Activated CD4-positive, alpha-beta T cell treated with anti-CD3 and anti-CD28 coated beads for 24 hours (primary cell): ENCODE data around the gene RUNX1.
A peak's percentile ranks its signal among the peaks of the same experiment; 100 is the strongest.

Source experiments
- DNase-seq, 2 donors: peaks; one replicate each; pipeline ENCODE4 v3.0.0-alpha.2; 2020; ENCODE audit warnings: low read depth in 2 of 2

Gene RUNX1

DNA sequence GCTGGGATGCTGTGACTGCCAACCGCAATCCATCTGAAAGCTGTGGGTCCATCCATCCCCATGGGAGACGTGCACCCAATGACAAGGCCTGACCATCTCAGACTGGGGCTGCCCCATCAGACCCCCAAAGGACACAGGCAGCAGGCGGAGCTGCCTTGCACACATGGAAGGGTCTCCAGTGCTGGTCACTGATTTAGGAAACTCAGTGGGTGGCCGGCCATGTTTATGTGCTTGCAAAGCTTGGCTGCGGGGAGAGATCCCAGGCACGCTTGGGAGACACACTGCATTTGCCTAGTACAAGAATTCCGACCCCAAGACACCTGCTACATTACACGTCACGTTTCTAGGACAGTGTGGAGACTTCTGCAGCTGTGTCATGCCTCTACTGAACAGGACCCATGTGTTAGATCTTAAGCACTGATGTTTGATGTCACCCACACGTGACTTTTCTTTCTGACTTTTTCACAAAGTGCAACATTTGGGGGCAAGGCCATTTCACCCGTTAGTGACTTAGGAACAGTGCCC, 198.9 kb downstream of the RUNX1 start:
- DNase-seq = no peak

DNA sequence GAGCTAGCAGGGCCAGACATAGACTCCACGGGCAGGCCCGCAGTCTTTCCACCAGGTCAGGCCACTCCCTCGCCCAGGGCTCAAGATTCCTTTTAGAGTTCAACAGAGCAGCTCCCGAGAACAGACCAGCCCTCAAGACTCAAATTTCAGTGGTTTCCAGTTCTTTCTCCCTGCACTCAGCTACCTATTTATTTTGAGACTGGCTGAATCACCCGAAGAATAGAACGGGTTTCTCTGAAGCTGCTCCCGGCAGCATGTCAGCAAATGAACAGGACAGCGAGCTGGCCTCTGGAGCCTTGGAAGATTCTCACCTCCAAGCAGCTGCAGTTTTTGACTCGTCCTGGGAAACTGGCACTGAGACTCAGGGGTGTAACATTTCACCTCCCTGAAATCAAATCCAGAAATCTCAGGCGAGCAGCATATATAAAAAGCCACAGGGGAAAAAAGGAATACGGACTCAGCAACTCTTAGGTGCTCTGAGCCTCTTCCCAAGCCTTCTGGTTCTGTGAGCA, 202.4 kb downstream of the RUNX1 start:
- DNase-seq = no peak

DNA sequence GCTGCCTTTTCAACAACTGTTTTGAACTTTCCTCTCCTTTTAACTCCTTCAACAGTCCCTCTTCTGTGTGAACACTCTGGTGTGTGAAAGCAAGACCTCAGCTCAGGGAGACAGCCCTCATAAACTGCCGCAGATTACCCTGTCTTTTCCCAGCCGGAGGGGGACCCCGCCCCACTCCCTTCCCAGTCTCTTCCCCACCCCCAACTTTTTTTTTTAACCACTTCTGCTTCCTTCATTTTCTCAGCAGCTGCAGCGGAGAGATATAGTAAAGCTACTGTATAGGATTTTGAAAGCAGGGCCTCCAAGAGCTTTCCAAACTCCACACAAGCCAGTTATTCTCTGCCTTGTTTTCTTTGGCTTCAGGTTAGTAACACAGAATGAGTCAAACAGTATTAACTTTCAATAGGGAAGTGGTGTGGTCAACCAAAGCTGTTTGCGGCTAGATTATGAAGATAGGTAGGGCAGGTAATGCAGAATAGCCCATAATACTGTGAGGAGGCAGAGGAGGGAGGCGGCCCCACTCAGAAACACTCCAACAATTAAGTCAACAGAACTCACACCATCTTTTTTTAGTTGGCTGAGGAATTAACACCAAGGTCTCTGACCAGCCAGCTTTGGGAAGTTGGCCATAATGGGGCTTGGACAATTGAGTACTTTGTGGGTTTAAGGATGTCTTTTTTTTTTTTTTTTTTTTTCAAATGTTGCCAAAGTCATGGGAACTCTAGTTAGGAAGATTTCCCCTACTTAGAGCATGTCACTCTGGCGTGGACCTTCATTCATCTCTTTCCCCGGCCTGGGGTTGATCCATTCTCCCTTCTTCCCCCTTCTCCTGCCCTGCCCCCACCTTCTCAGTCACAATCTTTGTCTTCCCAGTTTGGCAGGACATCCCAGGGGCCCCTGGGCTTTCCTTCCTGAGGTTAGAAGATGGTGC, 203.3 kb downstream of the RUNX1 start:
- peak in 1 of 2 donors; percentile 15 for DNase-seq

DNA sequence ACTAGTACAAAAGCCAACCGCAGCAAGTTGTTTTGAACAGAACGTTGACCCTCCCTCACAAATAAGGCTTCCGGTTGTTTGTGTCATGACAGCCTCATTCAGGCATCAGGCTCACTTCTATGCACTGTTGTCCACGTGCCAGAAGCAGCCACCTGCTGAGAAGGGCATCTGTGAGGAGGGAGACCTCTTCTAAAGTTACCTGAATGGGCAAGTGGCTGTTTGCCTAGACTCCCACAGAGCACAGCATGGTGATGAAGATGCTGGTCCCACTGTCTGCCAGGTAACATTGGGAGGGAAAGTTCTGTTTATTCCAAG, 204.2 kb downstream of the RUNX1 start:
- DNase-seq = no peak

DNA sequence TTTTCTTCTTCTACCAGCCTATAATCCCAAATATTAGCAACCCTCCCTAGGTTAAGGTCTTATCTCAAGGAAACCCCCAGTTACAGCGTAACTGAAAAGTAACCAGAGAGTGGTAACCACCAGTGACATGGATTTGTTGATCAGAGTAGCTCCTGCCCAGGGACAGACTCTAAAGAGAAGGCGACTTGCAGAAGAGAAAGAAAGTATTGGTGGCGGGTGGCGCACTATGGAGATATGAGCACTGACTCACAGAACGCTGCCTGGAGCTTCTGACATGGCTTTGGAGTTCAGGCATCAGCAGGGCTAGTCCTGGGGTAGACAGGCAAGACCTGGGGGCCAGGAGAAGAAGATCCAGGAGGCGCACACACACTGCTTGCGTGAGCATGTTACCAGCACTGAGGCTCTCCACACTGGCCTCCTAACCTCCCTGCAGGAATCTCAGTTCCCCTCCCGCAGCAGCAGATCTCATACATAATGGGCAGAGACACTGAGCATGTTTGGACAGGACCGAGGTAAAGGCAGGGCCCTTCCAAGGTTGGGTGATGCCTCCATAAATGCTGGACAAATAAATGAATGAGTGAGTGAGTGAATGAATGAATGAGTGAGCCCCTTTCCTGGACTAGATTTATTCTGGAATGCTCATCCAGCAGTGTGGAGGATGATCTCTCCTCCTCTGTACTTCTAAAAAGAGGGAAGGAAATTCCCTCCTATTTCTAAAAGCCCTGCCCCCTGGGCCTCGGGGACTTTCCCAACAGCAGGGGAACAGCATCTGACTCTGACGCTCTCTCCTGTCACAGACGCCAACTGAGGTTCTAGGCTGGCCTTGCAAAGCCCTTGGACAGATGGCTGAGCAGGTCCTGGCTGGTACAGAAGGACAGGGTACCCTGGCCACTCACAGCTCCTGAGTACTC, 204.8 kb downstream of the RUNX1 start:
- no peak for DNase-seq

DNA sequence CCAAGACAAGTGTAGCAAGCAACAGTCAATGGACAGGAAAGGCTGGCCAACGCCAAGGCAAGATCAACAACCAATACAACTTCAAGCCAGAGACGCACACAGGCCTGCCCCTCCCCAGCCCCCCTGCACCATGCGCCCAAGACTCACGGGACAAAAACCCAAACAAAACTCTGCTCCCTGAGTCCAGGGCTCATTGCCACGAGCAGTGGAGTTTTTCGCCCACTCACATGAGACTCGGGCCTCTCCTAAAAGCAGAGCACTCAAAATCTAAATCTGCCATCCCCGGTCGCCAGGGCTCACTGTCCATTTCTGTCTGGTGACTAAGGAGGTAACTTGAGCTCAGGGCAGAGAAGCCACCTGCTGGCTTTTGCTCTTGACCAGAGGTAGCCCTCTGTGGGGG, 205.5 kb downstream of the RUNX1 start:
- DNase-seq = no peak

DNA sequence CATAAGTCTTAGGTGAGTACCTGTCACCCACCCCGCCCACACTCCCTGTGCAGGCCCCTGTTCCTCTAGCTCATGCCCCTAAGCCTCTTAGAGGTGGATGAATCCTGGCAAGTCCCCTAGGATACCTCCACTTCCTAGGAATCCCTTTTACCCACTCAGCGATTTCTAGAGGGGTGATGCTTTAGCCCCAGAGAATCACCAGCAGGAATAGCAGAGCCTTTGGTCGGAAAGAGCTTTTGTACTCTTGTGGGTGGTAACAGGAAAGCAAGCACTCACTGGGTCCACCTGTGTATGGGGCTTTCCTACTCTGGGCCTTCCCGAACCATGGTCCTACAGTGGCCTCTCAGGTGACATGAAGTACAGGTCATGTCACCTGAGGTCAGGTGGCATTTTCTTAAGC, 207.9 kb downstream of the RUNX1 start:
- DNase-seq = no peak

DNA sequence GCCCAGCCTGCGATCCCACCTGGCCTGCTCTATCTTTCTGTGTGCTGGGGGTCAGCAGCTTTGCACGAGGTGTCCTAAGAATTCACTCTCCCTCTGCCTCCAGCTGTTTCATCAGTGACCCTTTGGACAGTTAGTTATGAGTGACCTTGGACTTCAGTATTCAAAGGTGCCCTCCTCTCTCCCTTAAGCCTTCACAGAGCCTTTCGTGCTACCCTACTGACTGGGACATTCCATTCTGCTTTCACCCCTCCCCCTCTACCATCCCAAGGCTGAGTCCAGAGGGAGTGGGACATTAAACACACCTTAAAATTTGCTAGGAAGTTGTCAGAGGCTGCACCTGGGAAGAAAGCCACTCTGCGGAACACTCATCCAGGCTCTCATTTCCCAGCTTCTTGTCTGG, 208.4 kb downstream of the RUNX1 start:
- no peak for DNase-seq

DNA sequence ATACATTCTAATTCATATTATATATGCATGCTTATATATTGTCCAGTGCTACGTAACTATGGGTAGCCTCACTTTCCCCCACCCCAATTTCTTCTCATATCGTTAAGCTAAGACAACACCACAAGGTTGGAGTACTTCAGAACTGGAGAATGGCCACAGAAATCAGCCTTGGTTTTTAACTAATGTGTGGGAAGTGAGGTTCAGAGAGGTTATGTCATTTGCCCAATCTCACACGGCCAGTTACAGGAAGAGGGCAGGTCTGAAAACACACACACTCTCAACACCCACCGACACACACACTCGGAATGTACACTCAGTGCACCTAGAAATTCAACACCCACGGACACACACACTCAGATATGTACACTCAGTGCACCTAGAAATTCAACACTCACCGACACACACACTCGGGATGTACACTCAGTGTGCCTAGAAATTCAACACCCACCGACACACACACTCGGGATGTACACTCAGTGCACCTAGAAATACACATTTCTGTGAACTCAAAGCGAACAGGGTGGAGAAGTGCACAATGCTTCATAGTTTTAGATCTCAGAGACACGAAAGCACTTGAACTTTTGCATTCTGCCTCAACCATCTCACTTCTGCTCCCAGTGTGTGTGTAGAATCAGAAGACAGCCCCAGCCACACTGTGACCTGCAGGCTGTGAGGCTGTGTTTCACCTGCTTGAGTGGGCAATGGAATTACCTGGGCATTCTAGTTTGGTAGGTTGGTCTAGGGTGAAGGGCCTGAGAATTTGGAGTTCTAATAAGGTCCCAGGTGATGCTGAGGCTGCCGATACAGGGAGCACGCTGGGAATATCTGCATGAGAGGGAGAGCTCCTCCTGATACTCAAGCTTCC, 209.9 kb downstream of the RUNX1 start:
- no peak for DNase-seq

DNA sequence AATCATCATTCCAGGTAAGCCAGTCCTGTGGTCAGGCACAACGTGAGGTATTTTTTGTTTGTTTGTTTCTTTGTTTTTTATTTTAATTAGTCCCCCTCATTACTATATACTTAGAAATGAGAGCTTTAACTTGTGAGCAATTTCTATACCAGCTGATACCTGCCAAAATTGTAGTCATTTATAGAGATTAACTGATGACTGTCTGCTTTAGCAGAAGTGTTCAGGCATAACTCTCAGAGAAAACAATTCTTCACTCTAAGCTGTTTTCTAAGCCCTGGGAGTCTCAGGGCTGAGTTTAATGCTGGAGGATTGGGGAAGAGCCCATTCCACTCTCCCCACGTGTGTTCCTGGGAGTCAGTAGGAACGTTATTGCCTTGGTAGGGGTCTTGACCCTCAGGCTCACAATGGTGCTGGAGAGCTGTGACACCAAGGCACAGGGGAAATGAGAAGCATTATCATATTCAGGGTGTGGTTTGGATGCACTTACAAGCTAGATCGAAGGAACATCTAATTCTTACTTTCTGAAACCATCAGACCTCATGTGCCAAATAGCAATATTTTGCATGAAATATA, 212.1 kb downstream of the RUNX1 start:
- DNase-seq = no peak

DNA sequence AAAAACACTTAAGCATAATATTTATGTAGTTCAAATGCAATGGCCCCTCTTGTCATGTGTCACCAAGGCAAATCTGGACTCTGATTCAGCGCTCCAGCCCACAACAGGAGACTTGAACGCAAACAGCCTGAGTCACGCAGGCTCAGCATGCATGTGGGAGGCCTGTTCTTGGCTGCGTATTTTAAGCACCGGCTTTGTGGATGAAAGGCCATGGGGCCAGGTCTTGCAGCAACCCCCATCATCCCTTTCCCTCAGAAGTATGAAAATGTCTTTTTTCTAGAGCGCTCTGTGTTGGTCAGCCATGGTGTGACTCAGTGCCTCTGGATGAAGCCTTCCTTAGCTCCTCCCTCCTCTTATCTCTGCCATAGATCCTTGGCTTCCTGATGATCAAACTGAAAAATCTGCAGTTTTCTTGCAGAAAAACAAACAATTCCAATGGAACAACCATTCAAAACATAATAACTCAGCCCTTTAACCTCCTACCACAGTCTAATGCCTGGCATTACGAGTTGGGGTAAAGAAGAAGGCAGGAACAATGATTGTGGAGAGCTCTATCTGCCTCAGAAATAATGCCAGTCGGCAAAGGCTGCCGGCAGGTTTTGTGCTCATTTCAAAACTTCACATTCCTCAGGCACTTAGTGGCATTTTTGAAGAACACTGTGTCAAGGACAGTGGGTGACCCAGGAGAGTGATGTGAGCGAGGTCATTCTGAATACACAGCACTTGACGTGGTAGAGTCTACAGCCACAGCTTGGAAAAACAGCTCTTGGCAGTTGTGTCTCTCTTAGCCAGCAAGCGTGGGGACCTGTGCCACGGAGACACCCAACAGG, 212.8 kb downstream of the RUNX1 start:
- peak; percentile 14 to 18 for DNase-seq

DNA sequence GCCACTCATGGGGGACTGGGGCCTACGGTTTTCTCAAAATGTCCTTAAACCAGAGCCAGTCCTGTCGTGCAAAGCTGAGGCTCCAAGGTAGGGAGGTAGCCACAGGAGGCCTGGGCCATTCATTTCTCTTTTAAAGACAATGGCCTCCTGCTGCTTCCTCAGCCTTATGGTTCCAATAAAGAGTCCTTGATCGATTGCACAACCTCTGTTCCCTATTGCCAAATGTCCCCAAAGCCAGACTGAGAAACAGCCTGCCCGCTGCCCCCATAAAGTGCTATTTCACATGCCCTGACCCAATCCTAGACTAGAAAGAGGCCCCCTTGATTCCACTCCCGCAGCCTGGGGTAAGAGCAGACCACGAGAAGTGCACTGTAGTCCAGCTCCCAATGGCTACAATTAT, 213.6 kb downstream of the RUNX1 start:
- DNase-seq = no peak

DNA sequence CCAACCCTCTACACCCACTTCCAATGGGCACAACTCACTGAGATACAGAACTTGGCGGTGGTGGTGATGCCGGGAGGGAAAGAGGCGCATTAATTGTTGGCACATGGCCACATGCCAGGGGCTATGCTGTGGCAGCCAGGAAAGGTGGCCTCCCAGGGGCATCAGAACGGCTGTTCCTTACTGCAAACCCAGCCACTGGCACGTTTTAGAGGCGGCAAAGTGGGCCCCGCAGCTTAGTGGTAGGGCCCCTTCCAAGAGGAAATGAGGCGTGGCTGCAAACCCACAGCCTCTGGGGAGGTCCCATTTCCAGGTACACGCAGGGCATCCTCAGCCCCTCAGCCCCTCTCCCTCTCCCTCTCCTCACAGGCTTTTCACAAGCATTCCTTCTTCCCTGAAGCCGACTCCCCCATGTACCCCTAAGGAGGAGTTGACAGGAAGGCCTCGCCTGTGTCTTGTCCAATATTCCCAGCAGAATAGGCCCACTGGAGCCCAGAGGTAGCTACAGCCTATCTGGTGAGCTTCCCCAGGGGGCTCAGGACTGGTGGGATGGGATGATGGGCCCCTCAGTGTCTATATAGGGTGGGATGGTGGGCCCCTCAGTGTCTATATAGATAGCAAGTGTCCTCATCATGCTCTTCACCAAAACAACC, 214.1 kb downstream of the RUNX1 start:
- DNase-seq = no peak

DNA sequence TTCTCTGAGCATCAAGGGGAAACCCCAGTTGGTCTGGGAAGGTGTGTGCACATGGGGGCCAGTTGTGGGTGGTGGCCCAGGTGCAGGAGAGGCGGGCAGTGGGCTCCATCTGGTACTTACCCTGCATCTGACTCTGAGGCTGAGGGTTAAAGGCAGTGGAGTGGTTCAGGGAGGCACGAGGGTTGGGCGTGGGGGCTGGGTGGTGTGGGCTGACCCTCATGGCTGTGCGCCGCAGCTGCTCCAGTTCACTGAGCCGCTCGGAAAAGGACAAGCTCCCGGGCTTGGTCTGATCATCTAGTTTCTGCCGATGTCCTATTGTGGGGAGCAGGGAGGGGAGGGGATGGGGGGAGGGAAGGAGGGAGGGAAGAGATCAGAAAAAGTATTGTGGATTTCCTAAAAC, 214.8 kb downstream of the RUNX1 start:
- no peak for DNase-seq

DNA sequence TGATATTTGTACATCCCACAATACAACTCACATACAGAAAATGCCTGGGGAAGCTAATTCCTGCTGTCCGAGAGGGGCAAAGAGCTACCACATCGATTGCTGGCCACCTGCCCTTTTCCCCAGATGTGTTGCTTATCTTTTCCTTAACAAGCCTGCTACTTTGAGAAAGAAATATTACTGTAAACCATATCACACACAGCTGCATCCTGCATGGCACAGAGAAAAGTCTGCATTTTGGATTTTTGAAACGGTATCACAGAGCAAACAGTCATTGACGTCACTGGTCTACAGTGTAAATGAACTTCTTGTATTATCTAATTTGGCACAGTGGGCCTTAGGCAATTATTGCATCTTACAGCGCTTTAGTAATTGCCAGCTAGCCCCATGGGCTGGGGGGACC, 215.6 kb downstream of the RUNX1 start:
- no peak for DNase-seq

DNA sequence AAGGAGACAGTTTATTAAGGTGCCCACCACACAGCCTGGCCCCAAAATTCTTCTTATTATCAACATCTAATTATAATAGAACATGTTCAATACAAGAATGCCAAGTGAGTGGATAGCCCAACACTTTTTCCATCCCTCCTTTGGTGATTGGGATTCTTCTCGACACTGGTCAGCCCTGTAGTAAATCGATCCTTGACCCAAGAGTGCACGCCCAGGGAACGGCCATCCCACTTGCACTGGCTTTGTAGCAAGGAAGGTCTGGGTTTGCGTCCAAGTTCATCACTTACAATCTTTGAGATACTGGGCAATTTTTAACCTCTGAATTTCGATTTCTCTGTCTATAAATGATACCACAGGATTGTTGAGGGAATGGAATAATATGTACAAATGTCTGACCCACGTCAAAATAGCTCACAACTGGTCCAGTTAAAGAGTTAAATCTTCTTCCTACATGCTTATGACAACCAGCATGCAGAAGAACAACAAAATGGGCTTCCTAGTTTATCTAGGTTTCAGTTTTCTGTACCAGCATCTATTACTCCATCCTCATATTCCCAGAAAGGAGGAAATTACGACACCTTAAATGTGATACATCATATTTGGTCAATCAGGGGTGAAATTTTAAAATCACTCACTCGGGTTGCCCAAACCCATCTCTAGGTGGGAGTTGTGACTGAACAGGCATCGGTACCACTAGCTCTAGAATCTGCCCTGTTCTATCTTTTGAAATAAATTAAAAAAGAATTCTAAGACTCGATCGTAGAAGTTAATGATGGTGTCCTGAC, 218.5 kb downstream of the RUNX1 start:
- no peak for DNase-seq

DNA sequence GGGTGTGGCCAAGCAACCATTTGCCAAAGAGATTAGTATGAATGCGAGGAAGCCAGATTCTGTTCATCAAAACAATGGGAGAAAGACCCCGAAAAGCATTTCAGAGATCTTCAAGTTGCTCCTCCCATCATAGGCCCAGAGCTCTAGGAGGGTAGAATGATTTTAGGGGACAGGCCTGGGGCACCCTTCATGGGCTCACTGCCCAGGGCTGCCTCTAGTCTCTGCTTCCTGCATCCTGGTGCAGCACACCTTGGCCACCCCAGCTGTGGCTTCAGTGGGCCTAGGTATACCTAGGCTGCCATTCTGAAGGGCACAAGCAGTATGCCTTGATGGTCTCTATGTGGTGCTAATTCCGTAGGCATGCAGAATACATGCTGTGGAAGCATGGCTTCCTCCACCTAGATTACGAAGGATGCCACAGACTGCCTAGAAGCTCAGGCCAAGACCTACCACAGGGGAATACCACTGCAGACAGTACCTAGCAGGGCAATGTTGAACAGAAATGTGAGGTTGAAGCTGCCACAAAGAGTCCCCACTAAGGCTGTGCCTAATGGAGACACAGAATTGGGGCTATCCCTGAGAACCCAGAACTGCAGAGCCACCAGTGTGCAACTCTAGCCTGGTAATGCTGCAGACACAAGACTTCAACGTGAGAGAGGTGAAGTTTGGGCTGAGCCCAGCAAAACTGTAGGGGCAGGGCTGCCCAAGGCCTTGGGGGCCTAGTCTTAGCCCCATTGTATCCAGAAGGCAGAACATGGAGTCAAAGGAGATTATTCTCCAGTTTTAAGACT, 221.5 kb downstream of the RUNX1 start:
- DNase-seq = no peak

DNA sequence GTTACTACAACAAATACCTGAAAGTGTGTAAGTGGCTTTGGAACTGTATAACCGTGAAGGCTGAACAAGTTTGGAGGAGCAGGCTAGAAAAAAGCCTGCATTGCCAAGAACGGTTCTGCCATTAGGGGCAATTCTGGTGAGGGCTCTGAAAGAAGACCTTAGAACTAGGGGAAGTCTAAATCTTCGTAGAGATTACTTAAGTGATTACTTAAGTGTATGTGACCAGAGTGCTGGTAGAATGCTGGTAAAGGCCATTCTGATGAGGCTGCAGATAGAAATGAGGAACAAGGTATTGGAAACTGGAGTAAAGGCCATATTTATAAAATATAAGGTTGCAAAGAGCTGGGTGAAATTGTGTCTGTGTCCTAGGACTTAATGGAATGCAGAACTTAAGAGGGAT, 222.3 kb downstream of the RUNX1 start:
- DNase-seq = no peak
